Activated T-cell treated with anti-CD3 and anti-CD28 coated beads, Interleukin-2, amount 50 U/mL, for 24 hours (primary cell): ENCODE data around the gene SSC5D.
"Not testable (repeated sequence)": the region's sequence is repeated elsewhere in the genome, so short reads cannot be mapped to it uniquely, and the experiment has no call there.

Source experiments
- DNase-seq: peaks from one replicate; pipeline ENCODE4 v3.0.0-alpha.2; 2020
- H3K27ac Mint-ChIP-seq: 2 replicates; pipeline ENCODE4 v1.8.0; 2020; ENCODE audit warnings: mild to moderate bottlenecking, mixed read lengths
- H3K27me3 Mint-ChIP-seq: 2 replicates; pipeline ENCODE4 v1.8.0; 2020; ENCODE audit warnings: mixed read lengths
- H3K36me3 Mint-ChIP-seq: 2 replicates; pipeline ENCODE4 v1.8.0; 2020; ENCODE audit warnings: low read depth, mixed read lengths
- H3K4me1 Mint-ChIP-seq: 2 replicates; pipeline ENCODE4 v1.8.0; 2020; ENCODE audit warnings: low read depth, mixed read lengths
- H3K4me3 Mint-ChIP-seq: 2 replicates; pipeline ENCODE4 v1.8.0; 2020; ENCODE audit warnings: mild to moderate bottlenecking, moderate library complexity, mixed read lengths
- H3K9me3 Mint-ChIP-seq: 2 replicates; pipeline ENCODE4 v1.8.0; 2020; ENCODE audit warnings: mixed read lengths

Gene SSC5D

DNA sequence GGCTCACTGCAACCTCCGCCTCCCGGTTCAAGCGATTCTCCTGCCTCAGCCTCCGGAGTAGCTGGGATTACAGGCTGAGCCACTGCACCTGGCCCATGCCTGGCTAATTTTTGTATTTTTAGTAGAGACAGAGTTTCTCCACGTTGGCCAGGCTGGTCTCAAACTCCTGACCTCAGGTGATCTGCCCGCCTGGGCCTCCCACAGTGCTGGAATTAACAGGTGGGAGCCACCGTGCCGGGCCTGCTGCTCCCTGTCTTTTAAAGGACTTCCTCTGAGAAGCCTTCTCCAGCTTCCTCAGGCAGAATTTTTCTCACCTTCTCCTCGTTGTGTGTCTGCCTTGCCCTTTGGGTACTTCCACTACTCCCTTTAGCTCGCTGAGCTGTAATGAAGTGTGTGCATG is 8.6 kb downstream of the SSC5D start:
- H3K4me1 Mint-ChIP-seq, H3K27ac Mint-ChIP-seq, H3K27me3 Mint-ChIP-seq, H3K9me3 Mint-ChIP-seq, H3K36me3 Mint-ChIP-seq, DNase-seq, H3K4me3 Mint-ChIP-seq: not testable (repeated sequence)

DNA sequence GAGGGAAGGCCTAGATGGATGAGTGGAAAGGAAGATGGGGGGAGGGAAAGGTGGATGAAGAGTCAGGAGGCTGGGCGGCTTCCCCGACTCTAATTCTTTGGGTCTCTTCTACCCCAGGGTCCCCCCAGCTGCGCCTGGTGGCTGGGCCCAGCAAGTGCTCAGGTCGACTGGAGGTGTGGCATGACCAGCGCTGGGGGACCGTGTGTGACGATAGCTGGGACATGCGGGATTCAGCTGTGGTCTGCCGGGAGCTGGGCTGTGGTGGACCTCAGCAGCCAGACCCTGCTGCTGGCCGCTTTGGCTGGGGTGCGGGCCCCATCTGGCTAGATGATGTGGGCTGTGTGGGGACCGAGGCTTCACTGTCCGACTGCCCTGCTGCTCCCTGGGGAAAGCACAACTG is 9.5 kb downstream of the SSC5D start:
- Mint-ChIP-seq H3K36me3 (no peaks in the 10 kb centered on the region), H3K27me3 (peaks cover 5% of the 10 kb centered on the region), H3K4me3 (no peak overlapping the region), H3K27ac (no peak overlapping the region), H3K4me1 (peaks cover 6% of the 10 kb centered on the region), H3K9me3 (no peaks in the 10 kb centered on the region)
- DNase-seq, result no peak

DNA sequence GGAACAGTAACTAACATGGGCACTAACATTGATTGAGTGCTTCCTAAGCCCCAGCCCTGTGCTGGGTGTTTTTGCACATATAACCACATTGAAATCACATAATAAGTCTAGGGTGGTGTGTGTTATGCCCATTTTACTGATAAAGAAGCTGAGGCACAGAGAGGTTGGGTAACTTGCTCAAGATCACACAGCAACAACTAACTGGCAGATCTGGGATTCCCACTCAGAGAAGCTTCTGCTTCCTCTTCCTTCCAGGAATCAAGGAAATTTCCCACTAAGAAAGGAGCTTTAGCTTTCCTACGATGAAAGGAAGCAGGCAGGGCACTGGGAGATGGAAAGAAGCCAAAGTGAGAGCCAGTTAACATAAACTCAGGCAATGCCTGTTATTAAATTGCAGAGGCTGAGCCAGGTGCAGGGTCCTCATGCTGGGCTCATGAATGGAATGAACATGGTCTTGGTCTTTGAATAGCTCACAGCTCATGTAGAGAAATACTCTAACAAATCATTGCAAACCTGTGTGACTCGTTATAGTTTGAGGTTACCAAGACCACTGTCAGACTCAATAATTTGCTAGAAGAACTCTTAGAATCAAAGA is 10.1 kb downstream of the SSC5D start:
- H3K4me1 Mint-ChIP-seq, result peaks cover 9% of the 10 kb centered on the region
- H3K27me3 Mint-ChIP-seq, result no peaks in the 10 kb centered on the region
- H3K27ac Mint-ChIP-seq, result no peak overlapping the region
- H3K9me3 Mint-ChIP-seq, result peaks cover 3% of the 10 kb centered on the region
- no peak for DNase-seq
- H3K36me3 Mint-ChIP-seq, result no peaks in the 10 kb centered on the region
- H3K4me3 Mint-ChIP-seq, result no peak overlapping the region

DNA sequence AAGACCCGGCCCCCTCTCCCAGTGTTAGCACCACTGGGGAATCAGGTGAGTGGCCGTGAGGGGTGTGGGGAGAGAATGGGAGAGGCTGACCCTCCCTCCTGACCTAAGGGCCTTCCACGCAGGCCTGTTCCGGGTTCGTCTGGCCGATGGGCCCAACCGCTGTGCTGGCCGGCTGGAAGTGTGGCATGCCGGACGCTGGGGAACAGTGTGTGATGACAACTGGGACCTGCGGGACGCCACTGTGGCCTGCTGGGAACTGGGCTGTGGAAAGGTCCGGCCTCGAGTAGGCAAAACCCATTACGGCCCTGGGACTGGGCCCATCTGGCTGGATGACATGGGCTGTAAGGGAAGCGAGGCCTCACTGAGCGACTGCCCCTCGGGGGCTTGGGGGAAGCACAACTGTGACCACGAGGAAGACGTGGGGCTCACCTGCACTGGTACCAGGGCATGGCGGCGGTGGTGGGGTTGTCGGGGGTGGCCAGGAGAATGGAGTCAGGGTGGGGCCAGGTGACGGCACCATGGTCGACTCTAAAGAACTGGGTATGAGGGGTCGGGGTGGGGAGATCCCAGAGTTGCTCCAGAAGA is 12.2 kb downstream of the SSC5D start:
- peaks cover 18% of the 10 kb centered on the region for H3K4me1 Mint-ChIP-seq
- no peaks in the 10 kb centered on the region for H3K27me3 Mint-ChIP-seq
- no peak overlapping the region for H3K4me3 Mint-ChIP-seq
- H3K27ac Mint-ChIP-seq, result no peak overlapping the region
- peaks cover 3% of the 10 kb centered on the region for H3K9me3 Mint-ChIP-seq
- DNase-seq, result no peak
- H3K36me3 Mint-ChIP-seq, result no peaks in the 10 kb centered on the region

DNA sequence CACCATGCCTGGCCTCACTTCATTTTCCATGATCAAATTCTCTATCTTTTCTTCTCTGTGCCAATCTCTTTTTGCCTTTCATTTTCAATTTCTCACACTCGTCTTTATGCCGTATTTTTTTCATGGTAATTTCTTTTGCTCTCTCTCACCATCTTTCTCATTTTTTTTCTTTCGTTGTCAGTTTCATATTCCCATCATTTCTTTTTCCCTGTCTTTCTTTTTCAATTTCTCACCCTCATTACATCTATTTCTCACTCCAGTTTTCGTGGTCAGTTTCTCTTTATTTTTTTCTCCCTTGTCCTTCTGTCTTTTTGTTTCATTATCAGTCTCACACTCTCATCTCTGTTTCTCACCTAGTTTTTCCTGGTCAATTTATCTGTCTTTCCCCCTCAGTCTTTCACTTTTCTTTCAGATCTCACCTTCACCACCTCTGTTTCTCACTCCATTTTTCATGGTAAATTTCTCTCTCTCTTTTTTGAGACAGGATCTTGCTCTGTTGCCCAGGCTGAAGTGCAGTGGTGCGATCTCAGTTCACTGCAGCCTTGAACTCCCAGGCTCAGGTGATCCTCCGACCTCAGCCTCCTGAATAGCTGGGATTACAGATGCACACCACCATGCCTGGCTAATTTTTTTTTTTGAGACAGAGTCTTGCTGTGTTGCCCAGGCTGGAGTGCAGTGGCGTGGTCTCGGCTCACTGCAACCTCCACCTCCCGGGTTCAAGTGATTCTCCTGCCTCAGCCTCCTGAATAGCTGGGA is 14.1 kb downstream of the SSC5D start:
- no peaks in the 10 kb centered on the region for H3K27me3 Mint-ChIP-seq
- no peaks in the 10 kb centered on the region for H3K36me3 Mint-ChIP-seq
- H3K4me1 Mint-ChIP-seq, result peaks cover 18% of the 10 kb centered on the region
- no peak for DNase-seq
- peaks cover 3% of the 10 kb centered on the region for H3K9me3 Mint-ChIP-seq
- H3K27ac Mint-ChIP-seq, result no peak overlapping the region
- no peak overlapping the region for H3K4me3 Mint-ChIP-seq

DNA sequence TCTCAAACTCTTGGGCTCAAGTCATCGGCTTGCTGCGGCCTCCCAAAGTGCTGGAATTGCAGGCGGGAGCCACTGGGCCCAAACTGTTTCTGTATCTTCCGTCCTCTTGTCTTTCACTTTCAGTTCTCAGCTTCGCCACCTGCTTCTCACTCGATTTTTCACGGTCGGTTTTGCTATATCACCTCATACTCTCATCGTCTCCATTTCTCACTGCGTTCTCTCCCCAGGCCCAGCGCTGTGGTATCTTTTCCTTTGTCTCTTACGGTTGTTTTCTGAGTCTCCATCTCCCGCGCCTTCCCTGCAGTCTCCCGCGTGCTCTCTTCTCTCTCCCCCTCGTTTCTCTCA is 14.9 kb downstream of the SSC5D start:
- H3K27ac Mint-ChIP-seq, result peak overlapping the region; percentile 89
- peak overlapping the region; percentile 71 for H3K4me3 Mint-ChIP-seq
- peaks cover 18% of the 10 kb centered on the region for H3K4me1 Mint-ChIP-seq
- no peaks in the 10 kb centered on the region for H3K36me3 Mint-ChIP-seq
- no peak for DNase-seq
- H3K27me3 Mint-ChIP-seq, result no peaks in the 10 kb centered on the region
- peaks cover 3% of the 10 kb centered on the region for H3K9me3 Mint-ChIP-seq

DNA sequence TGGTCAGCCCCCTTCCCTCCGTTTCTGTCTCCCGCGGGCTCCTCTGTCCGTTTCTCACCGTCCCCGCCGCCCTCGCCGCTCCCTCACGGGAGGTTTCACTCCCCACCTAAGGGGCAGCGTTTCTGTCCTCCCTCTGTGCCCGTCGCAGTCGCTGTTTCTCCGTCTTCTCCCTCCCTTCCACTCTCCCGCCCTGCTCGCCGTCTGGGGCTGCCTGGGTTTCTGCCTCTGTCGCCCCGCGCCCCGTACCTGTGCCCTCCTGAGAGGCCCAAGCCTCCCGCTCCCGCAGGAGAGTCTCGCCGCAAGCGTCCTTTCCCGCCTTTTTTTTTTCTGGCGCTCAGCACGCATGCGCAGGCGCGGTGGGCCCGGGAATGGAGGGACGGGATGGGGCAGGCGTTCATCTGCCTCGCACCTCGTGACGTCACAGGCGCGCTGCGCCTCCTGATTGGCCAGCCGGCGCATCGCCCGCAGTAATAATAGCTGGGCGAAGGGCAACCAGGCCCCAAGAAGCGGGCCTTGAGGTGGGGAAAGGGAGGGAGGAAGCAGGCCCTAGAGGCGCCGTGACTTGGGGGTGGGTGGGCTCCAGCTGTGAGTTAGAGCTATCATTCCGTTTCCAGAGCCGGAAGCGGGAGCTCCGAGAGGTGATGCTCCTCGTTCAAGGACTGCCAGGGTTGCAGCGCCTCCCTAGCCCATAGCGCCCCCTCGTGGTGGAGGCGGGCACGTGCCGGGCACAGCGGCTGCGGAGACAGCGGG is 15.4 kb downstream of the SSC5D start:
- peaks cover 18% of the 10 kb centered on the region for H3K4me1 Mint-ChIP-seq
- no peaks in the 10 kb centered on the region for H3K27me3 Mint-ChIP-seq
- peak overlapping the region; percentile 89 for H3K27ac Mint-ChIP-seq
- H3K4me3 Mint-ChIP-seq, result peak overlapping the region; percentile 71
- no peaks in the 10 kb centered on the region for H3K36me3 Mint-ChIP-seq
- H3K9me3 Mint-ChIP-seq, result peaks cover 3% of the 10 kb centered on the region
- peak; percentile 98 for DNase-seq

DNA sequence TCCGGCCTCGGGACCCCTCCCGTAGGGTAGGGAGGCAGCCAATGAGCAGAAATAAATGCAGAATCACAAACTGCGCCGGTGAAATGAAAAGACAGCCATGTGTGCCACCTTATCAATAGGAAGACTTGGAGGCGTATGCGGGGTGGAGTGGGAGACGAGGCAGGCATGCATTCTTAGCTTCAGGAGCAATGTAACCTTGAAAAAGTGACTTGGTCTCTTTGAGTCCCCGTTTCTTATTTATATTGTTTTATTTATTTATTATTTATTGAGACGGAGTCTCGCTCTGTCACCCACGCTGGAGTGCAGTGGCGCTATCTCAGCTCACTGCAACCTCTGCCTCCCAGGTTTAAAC is 16.0 kb downstream of the SSC5D start:
- Mint-ChIP-seq H3K9me3 (peaks cover 3% of the 10 kb centered on the region), H3K27me3 (no peaks in the 10 kb centered on the region), H3K27ac (no peak overlapping the region), H3K36me3 (no peaks in the 10 kb centered on the region), H3K4me3 (peak overlapping the region; percentile 71), H3K4me1 (peaks cover 18% of the 10 kb centered on the region)
- DNase-seq, result no peak

DNA sequence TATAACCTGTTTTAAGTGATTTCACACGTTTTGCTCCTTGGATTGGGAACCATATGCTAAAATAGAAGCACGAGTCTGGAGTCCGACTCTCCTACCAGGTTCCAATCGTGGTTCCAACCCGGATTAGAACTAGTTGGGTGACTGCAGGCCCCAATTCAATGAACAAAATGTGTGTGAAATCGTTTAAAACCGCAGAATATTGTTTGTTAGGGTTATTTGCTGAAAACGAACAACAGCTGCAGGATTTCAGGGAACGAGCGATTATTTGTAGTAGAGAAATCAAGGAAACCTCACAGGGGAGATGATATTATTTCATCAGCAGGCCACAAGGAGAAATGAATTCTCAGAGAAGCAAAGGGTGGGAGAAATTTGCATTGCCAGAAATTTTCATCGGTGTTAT is 16.7 kb downstream of the SSC5D start:
- H3K4me1 Mint-ChIP-seq, result peaks cover 18% of the 10 kb centered on the region
- H3K4me3 Mint-ChIP-seq, result no peak overlapping the region
- H3K36me3 Mint-ChIP-seq, result no peaks in the 10 kb centered on the region
- peaks cover 3% of the 10 kb centered on the region for H3K9me3 Mint-ChIP-seq
- no peak for DNase-seq
- H3K27ac Mint-ChIP-seq, result no peak overlapping the region
- no peaks in the 10 kb centered on the region for H3K27me3 Mint-ChIP-seq

DNA sequence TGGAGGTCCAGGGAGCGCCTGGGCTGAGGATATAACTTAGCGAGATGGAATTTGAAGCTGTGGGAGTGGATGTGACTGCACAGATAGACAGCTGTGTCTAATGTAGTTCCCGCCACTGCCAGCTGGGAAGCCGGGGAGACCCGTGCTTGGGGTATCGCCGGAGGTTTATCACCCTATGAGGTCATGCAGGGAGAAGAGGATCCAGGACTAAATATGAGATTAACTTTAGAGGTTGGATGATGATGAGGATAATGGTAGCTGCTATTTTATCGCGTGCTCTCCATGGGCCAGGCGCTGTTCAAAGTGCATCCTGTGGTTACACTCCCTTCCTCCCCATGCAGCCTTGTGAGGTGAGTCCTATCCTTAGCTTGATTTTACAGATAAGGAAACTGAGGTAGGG is 19.9 kb downstream of the SSC5D start:
- no peak for DNase-seq
- Mint-ChIP-seq H3K27me3 (peaks cover 16% of the 10 kb centered on the region), H3K9me3 (peaks cover 2% of the 10 kb centered on the region), H3K4me3 (no peak overlapping the region), H3K27ac (no peak overlapping the region), H3K36me3 (no peaks in the 10 kb centered on the region), H3K4me1 (peaks cover 11% of the 10 kb centered on the region)

DNA sequence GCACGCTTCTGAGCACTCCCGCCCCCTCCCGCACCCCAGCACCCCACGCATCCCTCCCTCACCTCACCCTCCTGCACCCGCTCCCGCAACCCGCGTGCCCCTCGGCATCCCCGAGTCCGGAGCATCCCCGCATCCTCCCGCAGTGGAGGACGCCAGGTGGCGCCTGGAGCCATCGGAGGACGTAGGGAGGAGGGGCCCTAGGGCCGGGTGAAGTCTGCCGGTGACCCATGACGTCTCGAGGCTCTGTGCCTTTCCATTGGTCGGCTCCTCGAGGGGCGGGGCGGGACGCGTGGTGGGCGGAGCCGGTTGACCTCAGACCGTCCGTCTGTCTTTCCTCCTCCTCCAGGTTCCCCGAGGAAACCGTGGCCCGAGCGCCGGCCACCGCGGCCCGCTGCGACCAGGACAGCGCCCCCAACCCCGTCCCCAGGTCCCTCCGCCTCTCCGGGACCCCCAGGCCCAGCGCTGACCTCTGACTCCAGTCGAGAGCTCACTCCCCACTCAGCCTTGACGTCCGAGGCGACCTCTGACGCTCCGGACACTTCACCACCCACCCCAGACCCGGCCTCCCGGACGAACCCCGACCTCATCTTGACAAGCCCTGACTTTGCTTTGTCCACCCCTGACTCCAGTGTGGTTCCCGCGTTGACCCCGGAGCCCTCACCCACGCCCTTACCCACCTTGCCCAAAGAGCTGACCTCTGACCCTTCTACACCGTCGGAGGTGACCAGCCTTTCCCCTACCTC is 28.8 kb downstream of the SSC5D start:
- DNase-seq, result peak; percentile 96

DNA sequence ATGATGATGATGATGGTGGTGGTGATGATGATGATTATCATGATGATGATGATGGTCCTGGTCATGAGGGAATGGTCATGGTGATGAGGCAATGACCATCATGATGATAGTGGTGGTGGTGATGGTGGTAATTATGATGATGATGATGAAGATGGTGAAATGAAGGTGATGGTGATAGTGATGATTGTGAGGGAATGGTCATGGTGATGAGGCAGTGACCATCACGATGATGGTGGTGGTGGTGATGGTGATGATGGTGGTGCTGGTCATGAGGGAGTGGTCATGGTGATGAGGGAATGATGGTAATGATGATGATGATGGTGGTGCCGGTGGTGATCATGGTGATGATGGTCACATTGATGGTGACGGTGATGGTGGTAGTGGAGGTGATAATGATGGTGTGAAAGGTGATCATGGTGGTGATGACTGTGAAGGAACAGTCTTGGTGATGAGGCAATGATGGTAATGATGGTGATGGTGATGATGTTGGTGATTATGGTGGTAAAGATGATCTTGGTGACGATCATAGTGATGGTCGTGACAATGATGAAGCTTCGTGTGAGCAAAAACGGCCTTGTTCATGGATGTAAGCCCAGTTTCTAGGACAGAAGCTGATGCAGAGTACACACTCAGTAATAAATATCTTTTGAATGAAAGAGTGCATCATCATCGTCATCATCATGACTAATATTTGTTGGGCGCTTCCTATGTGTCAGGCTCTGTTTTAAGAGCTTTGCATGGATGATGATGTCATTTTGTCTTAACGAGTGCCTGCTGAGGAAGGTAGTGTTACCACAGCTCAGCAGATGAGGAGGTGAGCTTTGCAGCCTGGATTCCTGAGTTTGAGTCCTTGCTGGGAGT is 31.4 kb downstream of the SSC5D start:
- peaks cover 6% of the 10 kb centered on the region for H3K4me1 Mint-ChIP-seq
- no peak overlapping the region for H3K27ac Mint-ChIP-seq
- no peaks in the 10 kb centered on the region for H3K9me3 Mint-ChIP-seq
- H3K4me3 Mint-ChIP-seq, result no peak overlapping the region
- no peaks in the 10 kb centered on the region for H3K36me3 Mint-ChIP-seq
- no peak for DNase-seq
- H3K27me3 Mint-ChIP-seq, result no peaks in the 10 kb centered on the region

More for the DNA sequence above, 28.8 kb downstream of the SSC5D start:
- H3K4me1 Mint-ChIP-seq, result peaks cover 6% of the 10 kb centered on the region
- H3K36me3 Mint-ChIP-seq, result no peaks in the 10 kb centered on the region
- H3K27ac Mint-ChIP-seq, result no peak overlapping the region
- no peaks in the 10 kb centered on the region for H3K9me3 Mint-ChIP-seq
- H3K4me3 Mint-ChIP-seq, result peak overlapping the region; percentile 49
- H3K27me3 Mint-ChIP-seq, result peaks cover 11% of the 10 kb centered on the region

DNA sequence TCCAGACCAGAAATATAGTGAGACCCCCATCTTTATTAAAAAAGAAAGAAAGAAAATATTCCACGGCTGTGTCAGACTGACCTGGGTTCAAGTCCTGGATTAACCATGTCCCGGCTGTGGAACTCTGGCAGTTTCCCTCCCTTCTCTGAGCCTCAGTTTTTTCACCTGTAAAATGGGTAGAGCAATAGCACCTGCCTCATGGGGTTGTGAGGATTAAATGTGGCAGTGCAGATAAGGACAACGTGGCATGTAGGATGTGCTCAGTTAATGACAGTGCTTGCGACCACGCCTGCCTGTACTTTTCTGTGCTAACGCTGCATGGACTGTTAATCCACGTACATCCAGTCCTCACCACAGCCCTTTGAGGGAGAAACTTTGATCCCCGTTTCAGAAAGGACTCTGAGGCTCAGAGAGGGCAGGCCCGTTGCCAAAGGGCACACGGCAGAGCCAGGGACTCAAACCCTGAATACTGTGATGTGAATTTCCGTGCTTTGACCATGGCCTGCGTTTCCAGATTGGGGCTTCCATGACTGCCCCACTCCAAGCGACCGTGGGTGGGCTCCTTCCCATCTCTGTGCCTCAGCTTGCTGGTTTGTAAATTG is 32.6 kb downstream of the SSC5D start:
- Mint-ChIP-seq H3K9me3 (no peaks in the 10 kb centered on the region), H3K36me3 (no peaks in the 10 kb centered on the region), H3K4me3 (no peak overlapping the region), H3K27me3 (peaks cover 3% of the 10 kb centered on the region), H3K27ac (no peak overlapping the region), H3K4me1 (peaks cover 6% of the 10 kb centered on the region)
- no peak for DNase-seq
